Measurements from ENCODE around the gene PHAF1. TPM values are rescaled to one million over a fixed set of nuclear protein-coding genes. Genes with fewer than 3 reads are reported as not detected.

PHAF1 gene
- total RNA-seq, 4 donors from 2014 or later, result 11.4 to 30.6 (median 20.4) TPM

DNA sequence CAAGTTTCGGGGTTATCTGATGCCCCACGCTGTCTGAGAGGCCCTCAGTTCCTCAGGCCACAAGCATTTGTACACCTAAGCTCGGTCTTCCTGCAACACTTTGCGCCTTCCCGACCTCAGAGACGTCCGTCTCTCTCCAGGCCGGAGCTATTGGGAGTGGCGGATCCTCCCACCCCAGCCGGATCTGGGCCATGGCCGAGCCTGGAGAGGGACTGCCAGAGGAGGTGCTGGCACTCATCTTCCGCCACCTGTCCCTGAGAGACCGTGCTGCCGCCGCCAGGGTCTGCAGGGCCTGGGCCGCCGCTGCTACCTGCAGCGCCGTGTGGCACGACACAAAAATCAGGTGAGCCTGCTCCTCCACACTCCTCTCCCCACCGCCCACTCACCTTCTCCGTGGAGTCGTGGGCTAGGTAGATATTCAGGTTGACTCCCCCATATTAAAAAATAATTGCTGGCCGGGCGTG, 51.9 kb downstream of the PHAF1 start:
- Histone ChIP-seq H3K27me3 (peaks cover 0 to 3% of the 10 kb centered on the region in 2 donors), H3K4me3 (no peak overlapping the region), H3K36me3 (no peaks in the 10 kb centered on the region), H3K4me1 (peaks cover 17 to 59% (median 34%) of the 10 kb centered on the region in 4 donors), H3K27ac (no peak overlapping the region), H3K9me3 (no peaks in the 10 kb centered on the region)
- no peak for DNase-seq
- no peak for TF ChIP-seq POLR2A (IDR thresholded peaks at IDR 0.05)
- TF ChIP-seq, protein P1, sequence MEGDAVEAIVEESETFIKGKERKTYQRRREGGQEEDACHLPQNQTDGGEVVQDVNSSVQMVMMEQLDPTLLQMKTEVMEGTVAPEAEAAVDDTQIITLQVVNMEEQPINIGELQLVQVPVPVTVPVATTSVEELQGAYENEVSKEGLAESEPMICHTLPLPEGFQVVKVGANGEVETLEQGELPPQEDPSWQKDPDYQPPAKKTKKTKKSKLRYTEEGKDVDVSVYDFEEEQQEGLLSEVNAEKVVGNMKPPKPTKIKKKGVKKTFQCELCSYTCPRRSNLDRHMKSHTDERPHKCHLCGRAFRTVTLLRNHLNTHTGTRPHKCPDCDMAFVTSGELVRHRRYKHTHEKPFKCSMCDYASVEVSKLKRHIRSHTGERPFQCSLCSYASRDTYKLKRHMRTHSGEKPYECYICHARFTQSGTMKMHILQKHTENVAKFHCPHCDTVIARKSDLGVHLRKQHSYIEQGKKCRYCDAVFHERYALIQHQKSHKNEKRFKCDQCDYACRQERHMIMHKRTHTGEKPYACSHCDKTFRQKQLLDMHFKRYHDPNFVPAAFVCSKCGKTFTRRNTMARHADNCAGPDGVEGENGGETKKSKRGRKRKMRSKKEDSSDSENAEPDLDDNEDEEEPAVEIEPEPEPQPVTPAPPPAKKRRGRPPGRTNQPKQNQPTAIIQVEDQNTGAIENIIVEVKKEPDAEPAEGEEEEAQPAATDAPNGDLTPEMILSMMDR (IDR thresholded peaks at IDR 0.05), result no peak

DNA sequence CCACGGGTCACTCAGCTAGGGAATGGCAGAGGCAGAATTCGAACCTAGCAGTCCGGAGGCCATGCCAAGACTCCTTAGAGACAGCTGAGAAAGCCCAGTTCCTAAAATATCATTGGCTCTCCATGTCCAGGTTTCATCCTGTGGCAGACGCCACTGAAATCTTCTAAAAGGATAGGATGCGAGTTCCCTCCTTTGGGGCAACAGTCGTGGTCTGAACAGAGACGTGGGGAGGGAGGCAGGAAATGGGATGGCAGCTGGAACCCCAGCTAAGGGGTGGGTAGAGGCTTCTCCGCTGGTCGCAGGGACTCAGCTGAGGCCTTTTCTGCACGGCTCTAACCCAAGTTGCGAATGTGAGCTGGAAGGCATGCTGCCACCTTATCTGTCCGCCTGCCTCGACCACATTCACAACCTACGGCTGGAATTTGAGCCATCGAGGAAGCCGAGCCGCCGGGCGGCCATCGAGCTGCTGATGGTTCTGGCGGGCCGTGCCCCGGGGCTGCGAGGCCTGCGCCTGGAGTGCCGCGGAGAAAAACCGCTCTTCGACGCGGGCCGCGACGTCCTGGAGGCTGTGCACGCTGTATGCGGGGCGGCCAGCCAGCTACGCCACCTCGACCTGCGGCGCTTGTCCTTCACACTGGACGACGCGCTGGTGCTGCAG, 52.9 kb downstream of the PHAF1 start:
- TF ChIP-seq, protein P1 (IDR thresholded peaks at IDR 0.05), result no peak
- no peak for TF ChIP-seq POLR2A (IDR thresholded peaks at IDR 0.05)
- Histone ChIP-seq H3K27me3 (peaks cover 0 to 3% of the 10 kb centered on the region in 2 donors), H3K9me3 (no peaks in the 10 kb centered on the region), H3K27ac (peak overlapping the region in 1 of 4 donors; percentile 38), H3K36me3 (no peaks in the 10 kb centered on the region), H3K4me1 (peaks cover 17 to 56% (median 34%) of the 10 kb centered on the region in 4 donors), H3K4me3 (peak overlapping the region in 3 of 4 donors; percentile 37 to 57 (median 39))
- DNase-seq, result no peak

DNA sequence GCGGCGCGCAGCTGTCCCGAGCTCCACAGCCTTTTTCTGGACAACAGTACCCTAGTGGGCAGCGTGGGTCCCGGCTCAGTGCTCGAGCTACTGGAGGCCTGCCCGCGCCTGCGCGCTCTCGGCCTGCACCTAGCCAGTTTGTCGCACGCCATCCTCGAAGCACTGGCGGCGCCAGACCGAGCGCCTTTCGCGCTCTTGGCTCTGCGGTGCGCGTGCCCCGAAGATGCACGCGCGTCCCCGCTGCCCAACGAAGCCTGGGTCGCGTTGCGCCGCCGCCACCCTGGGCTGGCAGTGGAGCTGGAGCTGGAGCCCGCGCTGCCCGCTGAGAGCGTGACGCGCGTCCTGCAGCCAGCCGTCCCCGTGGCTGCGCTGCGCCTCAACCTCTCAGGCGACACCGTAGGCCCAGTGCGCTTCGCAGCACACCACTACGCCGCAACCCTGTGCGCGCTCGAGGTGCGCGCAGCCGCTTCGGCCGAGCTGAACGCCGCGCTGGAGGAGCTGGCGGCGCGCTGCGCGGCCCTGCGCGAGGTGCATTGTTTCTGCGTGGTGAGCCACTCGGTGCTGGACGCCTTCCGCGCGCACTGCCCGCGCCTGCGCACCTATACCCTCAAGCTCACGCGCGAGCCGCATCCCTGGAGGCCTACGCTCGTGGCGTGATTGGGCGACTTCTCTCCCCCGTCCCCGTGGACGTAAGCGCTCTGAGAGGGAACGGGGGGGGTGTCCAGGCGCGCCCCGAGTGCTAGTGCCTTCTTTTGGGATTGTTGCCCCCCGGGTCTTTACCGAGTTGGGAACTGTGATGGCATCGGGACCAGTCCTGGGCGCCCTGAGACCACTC, 53.6 kb downstream of the PHAF1 start:
- H3K4me3 ChIP-seq, result peak overlapping the region; percentile 7 to 57 (median 38)

DNA sequence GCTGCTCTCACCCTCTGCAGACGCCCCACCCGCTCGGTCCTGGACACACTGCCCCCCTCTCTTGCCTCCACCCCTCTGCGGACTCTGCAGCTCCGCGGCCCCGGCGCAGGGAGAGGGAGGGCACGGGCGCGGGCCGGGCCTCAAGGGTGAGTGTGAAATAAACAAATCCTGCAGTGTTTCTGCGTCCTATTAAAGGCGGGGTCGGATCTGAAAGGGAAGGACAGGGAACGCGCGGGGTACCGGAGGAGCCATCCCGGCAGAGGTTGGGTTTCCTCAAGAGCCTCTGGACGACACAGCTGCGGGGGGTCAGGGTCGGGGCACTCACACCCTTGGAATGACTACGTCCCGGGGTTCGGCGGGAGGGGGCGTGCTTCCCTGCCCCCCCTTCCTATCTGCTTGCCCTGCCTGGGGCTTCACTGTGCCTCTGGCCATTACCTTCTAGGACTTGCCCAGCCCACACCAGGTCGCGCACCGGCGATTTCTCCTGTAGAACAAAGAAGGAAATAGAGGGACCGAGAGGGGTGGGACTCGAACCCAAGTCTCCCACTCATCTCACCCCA, 54.3 kb downstream of the PHAF1 start:
- H3K27ac ChIP-seq, result peak overlapping the region in 3 of 4 donors; percentile 7 to 66 (median 31)
- H3K36me3 ChIP-seq, result no peaks in the 10 kb centered on the region
- DNase-seq, result no peak
- peaks cover 14 to 53% (median 31%) of the 10 kb centered on the region in 4 donors for H3K4me1 ChIP-seq
- peaks cover 0 to 3% of the 10 kb centered on the region in 2 donors for H3K27me3 ChIP-seq
- peak overlapping the region; percentile 7 to 57 (median 38) for H3K4me3 ChIP-seq
- TF ChIP-seq, protein P1 (IDR thresholded peaks at IDR 0.05), result no peak
- TF ChIP-seq POLR2A (IDR thresholded peaks at IDR 0.05), result no peak
- no peaks in the 10 kb centered on the region for H3K9me3 ChIP-seq

More for the DNA sequence above, 53.6 kb downstream of the PHAF1 start:
- DNase-seq, result peak in 2 of 3 donors; percentile 59 to 65
- Histone ChIP-seq H3K9me3 (no peaks in the 10 kb centered on the region), H3K27me3 (peaks cover 0 to 3% of the 10 kb centered on the region in 2 donors), H3K4me1 (peaks cover 14 to 56% (median 34%) of the 10 kb centered on the region in 4 donors), H3K36me3 (no peaks in the 10 kb centered on the region), H3K27ac (peak overlapping the region in 3 of 4 donors; percentile 7 to 66 (median 38))
- TF ChIP-seq, protein P1 (IDR thresholded peaks at IDR 0.05), result peak in 1 of 6 experiments; percentile 2
- no peak for TF ChIP-seq POLR2A (IDR thresholded peaks at IDR 0.05)

DNA sequence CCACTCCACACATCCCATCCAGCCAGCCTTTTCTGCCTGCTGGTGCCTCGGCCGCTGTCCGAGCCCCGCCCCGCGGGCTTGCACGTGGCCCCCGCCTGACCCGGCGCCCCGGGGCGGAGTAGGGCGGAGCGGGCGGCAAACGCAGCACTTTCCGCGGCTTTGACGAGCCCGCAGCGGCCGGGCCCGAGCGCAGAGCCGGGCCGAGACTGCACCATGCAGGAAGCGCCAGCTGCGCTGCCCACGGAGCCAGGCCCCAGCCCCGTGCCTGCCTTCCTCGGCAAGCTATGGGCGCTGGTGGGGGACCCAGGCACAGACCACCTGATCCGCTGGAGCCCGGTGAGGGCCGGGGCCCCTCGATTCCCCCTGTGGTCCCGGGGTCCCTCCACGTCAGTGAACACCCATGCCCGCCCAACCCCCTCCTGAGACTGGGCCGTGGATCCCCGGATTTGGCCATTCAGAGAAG, 54.9 kb downstream of the PHAF1 start, which contains the start of gene HSF4:
Gene HSF4 (plus strand): TSS at position 147 of the 463 bp plus-strand sequence. CDS start 67 bp downstream, at position 214.
- peaks cover 14 to 57% (median 35%) of the 10 kb centered on the region in 4 donors for H3K4me1 ChIP-seq
- peak in 2 of 3 donors; percentile 80 to 83 for DNase-seq
- no peaks in the 10 kb centered on the region for H3K9me3 ChIP-seq
- H3K4me3 ChIP-seq, result peak within 1 kb of the TSS; percentile 7 to 57 (median 38)
- peaks cover 0 to 3% of the 10 kb centered on the region in 2 donors for H3K27me3 ChIP-seq
- peak within 1 kb of the TSS in 3 of 4 donors; percentile 7 to 66 (median 38) for H3K27ac ChIP-seq
- H3K36me3 ChIP-seq, result no peaks in the 10 kb centered on the region
- peak in 1 of 2 donors; percentile 43 for TF ChIP-seq POLR2A (IDR thresholded peaks at IDR 0.05)
- TF ChIP-seq, protein P1 (IDR thresholded peaks at IDR 0.05), result no peak

Data from Peyer's patch (tissue), 4 donors.